Keratinocyte (primary cell): ENCODE data around the gene MT1E. TPM values are rescaled to one million over a fixed set of nuclear protein-coding genes. Genes with fewer than 3 reads are reported as not detected.
"Not testable (repeated sequence)": the region's sequence is repeated elsewhere in the genome, so short reads cannot be mapped to it uniquely, and the experiment has no call there.

Source experiments
- DNase-seq: peaks from one replicate; pipeline ENCODE4 v3.0.0-alpha.2; 2011; ENCODE audit warnings: low read depth, missing footprints, low spot score
- FAIRE-seq: peaks from 2 replicates; lab custom pipeline; 2011; peaks lifted over from hg19 to GRCh38; lab: Jason Lieb, UNC
- H2AFZ ChIP-seq: 2 replicates; pipeline ENCODE4 v1.6.0; 2012; ENCODE audit warnings: low read length, control low read depth, inconsistent platforms; ENCODE audit not compliant: control insufficient read depth
- H3K27ac ChIP-seq: 2 replicates; pipeline ENCODE4 v1.5.1; 2011; ENCODE audit warnings: low read length; ENCODE audit not compliant: control insufficient read depth, insufficient read depth
- H3K27me3 ChIP-seq: 3 replicates; pipeline ENCODE4 v1.6.0; 2011; ENCODE audit warnings: low read length; ENCODE audit not compliant: control insufficient read depth, insufficient read depth; ENCODE audit errors: extremely low read depth
- H3K36me3 ChIP-seq, 2 experiments: 2 replicates in 1 of 2; 3 replicates in 1 of 2; pipeline ENCODE4 v1.5.1; 2011; ENCODE audit warnings: low read length in 2 of 2, mild to moderate bottlenecking in 1 of 2; ENCODE audit not compliant: control insufficient read depth in 2 of 2, insufficient read depth in 2 of 2; ENCODE audit errors: extremely low read depth in 1 of 2
- H3K4me1 ChIP-seq: 3 replicates; pipeline ENCODE4 v1.5.1; 2011; ENCODE audit warnings: low read length; ENCODE audit not compliant: control insufficient read depth, insufficient read depth; ENCODE audit errors: extremely low read depth
- H3K4me2 ChIP-seq: 3 replicates; pipeline ENCODE4 v1.6.0; 2011; ENCODE audit warnings: low read depth, low read length; ENCODE audit not compliant: control insufficient read depth, insufficient read depth; ENCODE audit errors: extremely low read depth
- H3K4me3 ChIP-seq, 3 experiments: fragments of 200-600 bp in 1 of 3; sonication (generic) in 1 of 3; 2 replicates in 2 of 3; 3 replicates in 1 of 3; pipeline ENCODE4 v1.5.1; 2011 to 2016; ENCODE audit warnings: low read length in 3 of 3, mild to moderate bottlenecking in 3 of 3, control low read depth in 2 of 3, inconsistent platforms in 1 of 3, low read depth in 1 of 3, mixed read lengths in 1 of 3, mixed run types in 1 of 3, moderate library complexity in 1 of 3; ENCODE audit not compliant: control insufficient read depth in 2 of 3, insufficient read depth in 2 of 3; ENCODE audit errors: extremely low read depth in 1 of 3
- H3K79me2 ChIP-seq: 2 replicates; pipeline ENCODE4 v1.6.0; 2012; ENCODE audit warnings: low read length; ENCODE audit not compliant: control insufficient read depth, insufficient read depth
- H3K9ac ChIP-seq: 3 replicates; pipeline ENCODE4 v1.6.0; 2011; ENCODE audit warnings: low read length; ENCODE audit not compliant: control insufficient read depth, insufficient read depth; ENCODE audit errors: extremely low read depth
- H3K9me1 ChIP-seq: 3 replicates; pipeline ENCODE4 v1.6.0; 2011; ENCODE audit warnings: low read length; ENCODE audit not compliant: control insufficient read depth, insufficient read depth; ENCODE audit errors: extremely low read depth
- H3K9me3 ChIP-seq: 2 replicates; pipeline ENCODE4 v1.5.1; 2012; ENCODE audit warnings: low read depth, low read length; ENCODE audit not compliant: control insufficient read depth
- H4K20me1 ChIP-seq: 3 replicates; pipeline ENCODE4 v1.6.0; 2011; ENCODE audit warnings: low read length; ENCODE audit not compliant: control insufficient read depth, insufficient read depth; ENCODE audit errors: extremely low read depth
- CTCF ChIP-seq, 3 experiments: IDR thresholded peaks in 1 of 3; conservative IDR thresholded peaks in 1 of 3; optimal IDR thresholded peaks in 1 of 3; 2 replicates in 2 of 3; 3 replicates in 1 of 3; pipeline versions ENCODE3 to v1.5.1; 2011; ENCODE audit warnings: low read length in 3 of 3, mild to moderate bottlenecking in 3 of 3, moderate library complexity in 2 of 3, control low read depth in 1 of 3, inconsistent platforms in 1 of 3; ENCODE audit not compliant: insufficient read depth in 2 of 3; ENCODE audit errors: extremely low read depth in 1 of 3
- EZH2 ChIP-seq: IDR thresholded peaks from one replicate; pipeline ENCODE4 v1.6.1; 2012; ENCODE audit warnings: inconsistent platforms, mild to moderate bottlenecking, low read length, moderate library complexity
- dilution Hi-C: fragments of 300-500 bp; cut with MboI; formaldehyde crosslinking; loops from one replicate; pipeline ENCODE4 v1.7.0; 2020; ENCODE audit warnings: low sequenced_read_pairs; ENCODE audit not compliant: extremely low pct_ligation_motif_present
- polyA plus RNA-seq, 5 experiments: library from polyadenylated mRNA; depleted of rRNA in 3 of 5; stranded (reverse) in 3 of 5; stranded (forward) in 1 of 5; unstranded in 1 of 5; fragments of >200 nt; gene quantifications; 1 replicate in 1 of 5; 2 replicates in 3 of 5; 3 replicates in 1 of 5; pipeline versions ENCODE4 v1.2.1 to v1.2.3, GENCODE V29; 2011 to 2012; ENCODE audit warnings: missing spikeins in 2 of 5, low read depth in 1 of 5, low replicate concordance in 1 of 5

Gene MT1E
- polyA plus RNA-seq, 1 donor (not counting 4 experiments of a cell fraction or from before 2014, with no cell fraction given), result 394 TPM

DNA sequence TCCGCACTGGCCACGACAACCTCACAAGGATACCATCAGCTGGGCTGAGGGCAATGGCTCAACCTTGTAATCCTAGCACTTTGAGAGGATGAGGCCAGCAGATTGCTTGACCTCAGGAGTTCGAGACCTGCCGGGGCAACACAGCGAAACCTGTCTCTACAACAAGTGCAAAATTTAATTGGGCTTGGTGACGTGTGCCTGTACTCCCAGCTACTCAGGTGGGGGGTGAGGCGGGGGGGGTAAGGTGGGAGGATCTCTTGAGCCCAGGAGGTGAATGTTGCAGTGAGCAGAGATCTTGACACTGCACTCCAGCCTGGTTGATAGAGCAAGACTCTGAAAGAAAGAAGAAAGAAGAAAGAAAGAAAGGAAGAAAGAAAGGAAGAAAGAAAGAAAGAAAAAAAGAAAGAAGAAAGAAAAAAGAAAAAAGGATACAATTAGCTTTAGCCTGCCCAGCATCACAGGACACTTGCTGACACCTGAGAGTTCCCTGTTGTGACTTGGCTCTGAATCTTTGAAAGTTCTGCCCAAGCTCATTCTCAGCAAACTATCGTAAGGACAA is 5.2 kb upstream of the MT1E start:
- H3K27me3 ChIP-seq, result no peaks in the 10 kb centered on the region
- TF ChIP-seq CTCF (optimal IDR thresholded peaks at IDR 0.05 in 1 of 3, IDR thresholded peaks at IDR 0.05 in 1 of 3, conservative IDR thresholded peaks at IDR 0.05 in 1 of 3; ENCODE audit: extremely low read depth in 1 of 3, insufficient read depth in 2 of 3, low read length in 3 of 3) (no peak), EZH2 (no peak)
- H2AFZ ChIP-seq, result no peak overlapping the region
- H3K4me3 ChIP-seq, result no peak overlapping the region
- no peaks in the 10 kb centered on the region for H3K9me1 ChIP-seq
- no peak overlapping the region for H3K27ac ChIP-seq
- no peaks in the 10 kb centered on the region for H4K20me1 ChIP-seq
- DNase-seq (no peak), FAIRE-seq (no peak)
- dilution Hi-C loops, result no loop called here
- no peak overlapping the region for H3K4me2 ChIP-seq
- no peaks in the 10 kb centered on the region for H3K9me3 ChIP-seq
- H3K4me1 ChIP-seq, result peaks cover 12% of the 10 kb centered on the region
- no peak overlapping the region for H3K9ac ChIP-seq
- no peaks in the 10 kb centered on the region for H3K36me3 ChIP-seq
- H3K79me2 ChIP-seq, result no peaks in the 10 kb centered on the region

GRCh38 chr16:56621665-56622445 is 3.7 kb upstream of the MT1E start:
- H3K79me2 ChIP-seq, H3K27ac ChIP-seq, H3K27me3 ChIP-seq, H3K4me3 ChIP-seq, H2AFZ ChIP-seq, dilution Hi-C loops, H3K4me2 ChIP-seq, H3K9ac ChIP-seq, DNase-seq, FAIRE-seq, H4K20me1 ChIP-seq, H3K9me3 ChIP-seq, H3K36me3 ChIP-seq, H3K9me1 ChIP-seq: not testable (repeated sequence)
- peaks cover 12% of the 10 kb centered on the region for H3K4me1 ChIP-seq

DNA sequence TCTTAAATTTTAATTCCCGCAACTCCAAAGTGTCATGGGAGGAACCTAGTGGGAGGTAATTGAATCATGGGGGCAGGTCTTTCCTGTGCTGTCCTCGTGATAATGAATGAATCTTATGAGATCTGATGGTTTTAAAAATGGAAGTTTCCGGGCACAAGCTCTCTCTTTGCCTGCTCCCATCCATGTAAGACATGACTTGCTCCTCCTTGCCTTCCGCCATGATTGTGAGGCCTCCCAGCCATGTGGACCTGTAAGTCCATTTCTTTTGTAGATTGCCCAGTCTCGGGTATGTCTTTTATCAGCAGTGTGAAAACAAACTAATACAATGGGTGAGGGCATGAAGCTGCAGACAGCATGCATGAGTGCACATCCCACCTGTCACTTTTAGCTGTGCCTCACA is 2.4 kb upstream of the MT1E start:
- H3K27me3 ChIP-seq, dilution Hi-C loops, H2AFZ ChIP-seq, H3K4me3 ChIP-seq, H3K9ac ChIP-seq, H3K36me3 ChIP-seq, H3K79me2 ChIP-seq, H4K20me1 ChIP-seq, H3K27ac ChIP-seq, H3K9me1 ChIP-seq, H3K9me3 ChIP-seq, H3K4me2 ChIP-seq, FAIRE-seq, H3K4me1 ChIP-seq, DNase-seq: not testable (repeated sequence)
